ENCODE results near the gene OR6C75. TPM values are rescaled to one million over a fixed set of nuclear protein-coding genes. Genes with fewer than 3 reads are reported as not detected.

OR6C75 gene
- total and polyA plus RNA-seq, 4 donors: not detected

DNA sequence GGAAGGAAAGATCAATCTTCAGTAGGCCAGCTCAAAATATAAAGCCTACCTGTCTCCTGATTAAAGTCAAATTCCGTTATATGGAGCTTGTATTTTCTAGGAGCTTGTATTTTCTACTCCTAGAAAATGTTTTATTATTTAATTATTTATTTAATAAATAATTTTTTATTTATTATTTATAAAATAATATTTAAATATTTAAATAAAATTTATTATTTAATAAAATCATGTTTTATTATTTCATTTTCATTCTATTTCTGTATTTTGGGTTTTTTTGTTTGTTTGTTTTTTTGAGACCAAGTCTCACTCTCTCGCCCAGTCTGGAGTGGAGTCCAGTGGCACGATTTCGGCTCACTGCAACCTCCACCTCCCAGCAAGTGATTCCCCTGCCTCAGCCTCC lies 9.7 kb downstream of the OR6C75 start:
- H3K9ac ChIP-seq (ENCODE audit: low read depth in 1 of 2, low read length in 2 of 2): no peak overlapping the region
- H3K36me3 ChIP-seq (ENCODE audit: control insufficient read depth in 4 of 4, insufficient read depth in 3 of 4, low read depth in 1 of 4, low read length in 3 of 4): no peaks in the 10 kb centered on the region
- no peak overlapping the region for H3K27ac ChIP-seq (ENCODE audit: low read depth in 1 of 2, low read length in 2 of 2)
- no peak overlapping the region for H3K4me3 ChIP-seq (ENCODE audit: low read depth in 1 of 3, low read length in 3 of 3)
- WGBS: 74% methylated on average over 4 of the region's 4 CpGs
- DNase-seq (ENCODE audit: low spot score): no peak
- H3K9me3 ChIP-seq (ENCODE audit: control insufficient read depth in 4 of 4, low read length in 3 of 4): no peaks in the 10 kb centered on the region
- H3K27me3 ChIP-seq (ENCODE audit: control insufficient read depth in 4 of 4, insufficient read depth in 4 of 4, low read length in 3 of 4): peaks cover 0 to 6% (median 0%) of the 10 kb centered on the region in 4 donors
- H3K4me1 ChIP-seq (ENCODE audit: control insufficient read depth in 4 of 4, insufficient read depth in 4 of 4, low read length in 3 of 4): no peaks in the 10 kb centered on the region
- no peak for TF ChIP-seq HNF4A (conservative IDR thresholded peaks at IDR 0.05)
- no peak for TF ChIP-seq FOXA2 (IDR thresholded peaks at IDR 0.05)
- no peak for TF ChIP-seq HNF4G (IDR thresholded peaks at IDR 0.05)
- TF ChIP-seq SP1 (IDR thresholded peaks at IDR 0.05): no peak
- TF ChIP-seq, protein P1, sequence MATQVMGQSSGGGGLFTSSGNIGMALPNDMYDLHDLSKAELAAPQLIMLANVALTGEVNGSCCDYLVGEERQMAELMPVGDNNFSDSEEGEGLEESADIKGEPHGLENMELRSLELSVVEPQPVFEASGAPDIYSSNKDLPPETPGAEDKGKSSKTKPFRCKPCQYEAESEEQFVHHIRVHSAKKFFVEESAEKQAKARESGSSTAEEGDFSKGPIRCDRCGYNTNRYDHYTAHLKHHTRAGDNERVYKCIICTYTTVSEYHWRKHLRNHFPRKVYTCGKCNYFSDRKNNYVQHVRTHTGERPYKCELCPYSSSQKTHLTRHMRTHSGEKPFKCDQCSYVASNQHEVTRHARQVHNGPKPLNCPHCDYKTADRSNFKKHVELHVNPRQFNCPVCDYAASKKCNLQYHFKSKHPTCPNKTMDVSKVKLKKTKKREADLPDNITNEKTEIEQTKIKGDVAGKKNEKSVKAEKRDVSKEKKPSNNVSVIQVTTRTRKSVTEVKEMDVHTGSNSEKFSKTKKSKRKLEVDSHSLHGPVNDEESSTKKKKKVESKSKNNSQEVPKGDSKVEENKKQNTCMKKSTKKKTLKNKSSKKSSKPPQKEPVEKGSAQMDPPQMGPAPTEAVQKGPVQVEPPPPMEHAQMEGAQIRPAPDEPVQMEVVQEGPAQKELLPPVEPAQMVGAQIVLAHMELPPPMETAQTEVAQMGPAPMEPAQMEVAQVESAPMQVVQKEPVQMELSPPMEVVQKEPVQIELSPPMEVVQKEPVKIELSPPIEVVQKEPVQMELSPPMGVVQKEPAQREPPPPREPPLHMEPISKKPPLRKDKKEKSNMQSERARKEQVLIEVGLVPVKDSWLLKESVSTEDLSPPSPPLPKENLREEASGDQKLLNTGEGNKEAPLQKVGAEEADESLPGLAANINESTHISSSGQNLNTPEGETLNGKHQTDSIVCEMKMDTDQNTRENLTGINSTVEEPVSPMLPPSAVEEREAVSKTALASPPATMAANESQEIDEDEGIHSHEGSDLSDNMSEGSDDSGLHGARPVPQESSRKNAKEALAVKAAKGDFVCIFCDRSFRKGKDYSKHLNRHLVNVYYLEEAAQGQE (IDR thresholded peaks at IDR 0.05): no peak

DNA sequence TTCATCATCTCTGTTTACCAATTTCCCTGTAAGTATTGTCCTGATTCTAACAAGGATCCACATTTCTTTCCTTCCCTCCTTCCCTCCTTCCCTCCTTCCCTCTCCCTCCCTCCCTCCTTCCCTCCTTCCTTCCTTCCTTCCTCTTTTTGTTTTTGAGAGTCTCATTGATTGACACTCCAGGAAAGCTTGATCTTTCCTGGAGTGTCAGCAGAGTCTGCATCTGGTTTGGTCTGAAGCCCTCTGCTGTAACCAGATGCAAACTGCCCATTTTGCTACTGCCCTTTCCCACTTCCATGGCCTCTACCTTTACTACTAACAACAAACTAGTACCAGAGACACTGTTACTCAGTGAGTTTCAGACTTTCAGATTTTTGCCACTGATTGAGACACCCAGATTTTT lies 23.1 kb downstream of the OR6C75 start:
- Histone ChIP-seq H3K27ac (ENCODE audit: low read depth in 1 of 2, low read length in 2 of 2) (no peak overlapping the region), H3K9ac (ENCODE audit: low read depth in 1 of 2, low read length in 2 of 2) (no peak overlapping the region), H3K27me3 (ENCODE audit: control insufficient read depth in 4 of 4, insufficient read depth in 4 of 4, low read length in 3 of 4) (no peaks in the 10 kb centered on the region), H3K4me3 (ENCODE audit: low read depth in 1 of 3, low read length in 3 of 3) (no peak overlapping the region), H3K9me3 (ENCODE audit: control insufficient read depth in 4 of 4, low read length in 3 of 4) (no peaks in the 10 kb centered on the region), H3K4me1 (ENCODE audit: control insufficient read depth in 4 of 4, insufficient read depth in 4 of 4, low read length in 3 of 4) (no peaks in the 10 kb centered on the region), H3K36me3 (ENCODE audit: control insufficient read depth in 4 of 4, insufficient read depth in 3 of 4, low read depth in 1 of 4, low read length in 3 of 4) (no peaks in the 10 kb centered on the region)
- TF ChIP-seq YY1 (IDR thresholded peaks at IDR 0.05): no peak
- no peak for TF ChIP-seq HNF4A (conservative IDR thresholded peaks at IDR 0.05)
- TF ChIP-seq JUND (IDR thresholded peaks at IDR 0.05): no peak
- DNase-seq (ENCODE audit: low spot score): no peak

DNA sequence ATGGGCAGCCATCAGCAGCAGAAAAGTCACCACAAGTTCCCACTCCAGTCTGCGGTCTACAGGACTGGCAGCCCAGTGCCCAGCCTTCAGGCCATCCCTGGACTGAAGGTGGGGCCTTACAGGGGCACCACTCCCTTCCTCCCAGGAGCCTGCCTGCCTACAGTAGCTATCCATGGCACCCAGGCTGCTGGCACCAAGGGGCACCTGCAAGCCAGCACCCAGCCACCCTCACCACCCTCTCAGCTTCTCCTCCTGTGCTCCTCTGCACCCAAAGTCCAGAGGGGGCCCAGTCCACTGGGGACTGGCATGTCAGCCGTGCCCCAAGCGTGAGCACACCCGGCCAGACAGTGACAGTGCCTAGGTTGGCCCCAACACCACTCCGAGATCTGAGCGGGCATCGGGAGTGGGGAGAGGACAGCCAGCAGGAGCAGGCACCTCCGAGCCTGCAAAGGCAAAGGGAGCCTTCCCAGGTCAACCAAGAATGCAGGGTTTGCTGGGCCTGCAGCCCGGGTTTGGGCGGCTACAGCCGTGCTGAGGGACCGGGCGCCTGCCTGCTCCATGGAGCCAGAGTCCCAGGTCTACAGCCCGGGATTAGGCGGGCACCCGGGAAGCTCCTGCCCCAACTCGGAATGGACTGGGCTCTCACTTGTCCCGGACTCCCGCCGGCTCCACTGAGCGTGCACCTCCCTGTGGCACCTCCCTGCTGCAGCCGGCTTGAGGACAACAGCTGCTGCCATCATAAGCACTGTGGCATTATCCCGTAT lies 29.4 kb downstream of the OR6C75 start:
- WGBS: 89% methylated on average over 23 of the region's 23 CpGs
- DNase-seq (ENCODE audit: low spot score): no peak
- no peak overlapping the region for H3K27ac ChIP-seq (ENCODE audit: low read depth in 1 of 2, low read length in 2 of 2)
- no peak overlapping the region for H3K4me3 ChIP-seq (ENCODE audit: low read depth in 1 of 3, low read length in 3 of 3)
- no peaks in the 10 kb centered on the region for H3K36me3 ChIP-seq (ENCODE audit: control insufficient read depth in 4 of 4, insufficient read depth in 3 of 4, low read depth in 1 of 4, low read length in 3 of 4)
- no peaks in the 10 kb centered on the region for H3K9me3 ChIP-seq (ENCODE audit: control insufficient read depth in 4 of 4, low read length in 3 of 4)
- H3K27me3 ChIP-seq (ENCODE audit: control insufficient read depth in 4 of 4, insufficient read depth in 4 of 4, low read length in 3 of 4): peaks cover 0 to 8% (median 0%) of the 10 kb centered on the region in 4 donors
- no peak overlapping the region for H3K9ac ChIP-seq (ENCODE audit: low read depth in 1 of 2, low read length in 2 of 2)
- no peaks in the 10 kb centered on the region for H3K4me1 ChIP-seq (ENCODE audit: control insufficient read depth in 4 of 4, insufficient read depth in 4 of 4, low read length in 3 of 4)
- TF ChIP-seq RAD21 (IDR thresholded peaks at IDR 0.05): no peak
- TF ChIP-seq, protein P1 (IDR thresholded peaks at IDR 0.05): no peak
- TF ChIP-seq JUND (IDR thresholded peaks at IDR 0.05): no peak
- no peak for TF ChIP-seq RXRA (IDR thresholded peaks at IDR 0.05)
- TF ChIP-seq NR2F2 (IDR thresholded peaks at IDR 0.05): no peak
- no peak for TF ChIP-seq GABPA (IDR thresholded peaks at IDR 0.05 in 1 of 2, conservative IDR thresholded peaks at IDR 0.05 in 1 of 2)
- no peak for TF ChIP-seq FOXA2 (IDR thresholded peaks at IDR 0.05)
- TF ChIP-seq, protein P2, sequence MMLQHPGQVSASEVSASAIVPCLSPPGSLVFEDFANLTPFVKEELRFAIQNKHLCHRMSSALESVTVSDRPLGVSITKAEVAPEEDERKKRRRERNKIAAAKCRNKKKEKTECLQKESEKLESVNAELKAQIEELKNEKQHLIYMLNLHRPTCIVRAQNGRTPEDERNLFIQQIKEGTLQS (IDR thresholded peaks at IDR 0.05): no peak

Data from liver (tissue), 9 donors.